H4 (cell line): ENCODE measurements around the gene ZSWIM6. TPM values are rescaled to one million over a fixed set of nuclear protein-coding genes. Genes with fewer than 3 reads are reported as not detected.
"Not testable (repeated sequence)": the region's sequence is repeated elsewhere in the genome, so short reads cannot be mapped to it uniquely, and the experiment has no call there.

Experiments used
- DNase-seq: peaks from one replicate; pipeline ENCODE4 v3.0.0-alpha.2; 2015; ENCODE audit warnings: low spot score
- total RNA-seq: library from RNA; depleted of rRNA; stranded (reverse); fragments of >200 nt; shearing (Covaris generic); gene quantifications from 2 replicates; pipeline ENCODE4 v1.2.3, GENCODE V29; 2014

The ZSWIM6 gene
- total RNA-seq, 1 experiment from 2014 or later: 7.0 TPM

DNA sequence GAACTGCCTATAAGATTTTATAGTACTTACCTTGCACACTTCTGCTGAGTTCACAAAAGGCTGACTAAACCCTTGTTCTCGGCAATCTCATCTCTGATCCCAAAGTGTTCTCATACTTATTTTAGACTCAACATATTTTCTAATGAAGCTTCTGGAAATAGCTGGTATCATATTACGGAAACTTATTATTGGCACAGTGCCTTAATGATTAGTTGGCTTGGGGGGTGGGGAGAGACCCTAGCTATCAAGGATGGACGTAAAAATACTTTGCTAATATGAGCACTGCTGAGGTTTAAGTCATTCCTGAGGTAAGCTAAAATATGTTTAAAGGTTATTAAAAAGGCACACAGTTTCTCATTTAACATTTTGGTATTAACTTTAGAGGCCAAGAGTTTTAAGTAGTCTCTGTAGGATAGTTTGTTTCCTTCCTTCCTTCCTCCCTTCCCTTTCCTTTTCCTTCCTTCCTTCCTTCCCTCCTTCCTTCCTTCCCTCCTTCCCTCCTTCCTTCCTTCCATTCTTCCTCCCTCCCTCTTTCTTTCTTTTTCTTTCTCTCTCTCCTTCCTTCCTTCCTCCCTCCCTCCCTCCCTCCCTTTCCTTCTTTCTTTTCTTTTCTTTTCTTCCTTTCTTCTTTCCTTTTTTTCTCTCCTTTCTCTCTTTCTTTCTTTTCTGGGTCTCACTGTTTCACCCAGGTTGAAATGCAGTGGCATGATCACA is 31.5 kb downstream of the ZSWIM6 start:
- no peak for DNase-seq

DNA sequence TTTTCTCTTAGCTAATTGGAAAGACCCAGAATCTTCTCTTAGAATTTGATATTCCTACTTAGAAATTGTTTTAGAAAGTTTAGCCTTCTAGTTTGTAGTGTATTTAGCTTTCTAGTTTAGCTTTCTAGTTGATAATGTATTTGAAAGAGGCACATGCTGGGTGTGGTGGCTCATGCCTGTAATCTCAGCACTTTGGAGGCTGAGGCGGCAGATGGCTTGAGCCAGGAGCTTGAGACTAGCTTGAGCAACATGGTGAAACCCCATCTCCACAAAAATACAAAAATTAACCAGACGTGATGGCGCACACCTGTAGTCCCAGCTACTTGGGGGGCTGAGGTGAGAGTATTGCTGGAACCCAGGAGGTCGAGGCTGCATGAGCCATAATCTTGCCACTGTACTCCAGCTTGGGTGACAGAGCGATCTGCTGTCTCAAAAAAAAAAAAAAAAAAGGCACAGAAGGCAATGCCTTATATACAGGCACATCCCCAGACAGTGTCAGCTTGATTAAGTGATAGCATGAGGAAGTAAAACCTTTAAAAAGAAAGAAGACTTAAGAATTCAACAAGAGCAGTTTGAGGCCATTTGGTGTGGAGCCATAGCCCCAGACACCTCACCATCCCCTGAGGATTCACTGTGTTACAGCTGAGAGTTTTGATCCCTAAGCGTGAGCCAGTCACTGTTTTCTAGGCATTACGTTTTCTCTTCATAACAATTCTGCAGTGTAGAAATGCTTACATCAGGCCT is 34.6 kb downstream of the ZSWIM6 start:
- no peak for DNase-seq

DNA sequence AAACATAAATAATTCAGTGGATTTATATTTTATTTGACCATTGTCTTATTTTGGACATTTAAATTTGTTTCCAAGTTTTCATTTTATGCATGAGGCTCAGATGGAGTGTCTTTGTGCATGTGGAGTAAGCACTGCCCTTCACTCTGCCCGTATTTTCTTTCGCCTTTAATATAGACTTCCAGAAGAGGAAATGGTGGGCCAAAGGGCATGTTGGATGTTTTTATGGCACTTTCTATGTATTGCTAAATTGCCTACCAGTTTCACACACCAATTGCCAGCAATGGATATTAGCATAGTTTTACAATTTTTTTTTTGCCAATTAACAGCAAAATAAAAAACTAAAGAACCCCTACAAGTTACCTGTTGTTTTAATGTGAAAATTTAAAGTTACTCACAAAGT is 38.4 kb downstream of the ZSWIM6 start:
- no peak for DNase-seq

DNA sequence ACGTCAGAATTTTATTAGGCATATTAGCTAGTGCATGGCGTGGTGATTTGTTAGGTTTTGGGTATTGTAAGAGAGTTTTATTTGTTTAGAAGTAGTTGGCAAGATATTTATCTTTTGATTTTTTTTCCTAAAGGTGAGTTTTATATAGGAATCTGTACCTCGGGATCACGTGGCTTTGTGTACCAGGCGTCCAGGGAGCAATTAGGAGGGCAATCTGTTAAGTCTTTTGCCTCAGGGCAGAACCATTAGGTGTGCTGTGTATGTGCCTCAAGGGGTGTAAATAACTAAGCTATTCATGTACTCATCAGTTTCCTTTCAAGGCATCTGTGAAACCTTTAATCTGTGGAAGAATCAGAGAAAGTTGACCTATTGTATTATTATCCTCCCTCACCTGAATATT is 39.4 kb downstream of the ZSWIM6 start:
- no peak for DNase-seq

DNA sequence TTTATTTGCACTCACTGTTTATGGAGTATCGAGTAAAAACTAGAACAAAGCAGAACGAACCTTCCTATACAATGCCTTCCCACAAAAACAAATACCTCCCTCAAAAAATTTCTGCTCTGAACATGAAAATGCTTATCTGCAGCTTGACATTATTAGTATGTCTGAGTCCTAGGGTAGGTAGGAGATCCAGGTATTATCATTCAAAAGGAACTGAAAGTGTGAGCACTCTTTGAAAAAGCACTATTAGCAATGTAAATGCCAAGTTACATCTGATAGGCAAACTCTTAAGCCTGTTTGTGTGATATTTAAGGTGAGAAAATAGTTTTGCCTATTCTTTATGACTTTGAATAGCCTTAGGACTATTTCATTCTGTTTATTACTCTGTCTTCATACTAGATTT is 47.6 kb downstream of the ZSWIM6 start:
- DNase-seq: no peak

DNA sequence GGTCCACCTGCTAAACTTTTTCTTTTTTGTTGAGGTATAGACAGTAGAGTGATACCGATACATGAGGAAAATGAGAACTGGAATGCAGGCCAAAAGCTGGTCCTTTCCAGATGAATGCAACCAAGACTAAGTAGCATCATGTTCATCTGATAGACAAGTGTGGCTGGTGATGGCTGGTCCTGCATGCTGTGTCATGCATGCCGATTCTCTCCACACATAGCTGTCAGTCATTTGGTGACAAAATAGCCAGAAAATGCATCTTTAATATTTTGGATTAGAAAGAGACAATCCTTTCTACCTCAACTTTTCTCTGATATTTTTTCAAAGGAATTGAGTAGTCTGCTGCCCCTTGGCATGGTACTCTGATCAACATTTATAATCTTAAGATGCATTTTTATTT is 49.9 kb downstream of the ZSWIM6 start:
- no peak for DNase-seq

DNA sequence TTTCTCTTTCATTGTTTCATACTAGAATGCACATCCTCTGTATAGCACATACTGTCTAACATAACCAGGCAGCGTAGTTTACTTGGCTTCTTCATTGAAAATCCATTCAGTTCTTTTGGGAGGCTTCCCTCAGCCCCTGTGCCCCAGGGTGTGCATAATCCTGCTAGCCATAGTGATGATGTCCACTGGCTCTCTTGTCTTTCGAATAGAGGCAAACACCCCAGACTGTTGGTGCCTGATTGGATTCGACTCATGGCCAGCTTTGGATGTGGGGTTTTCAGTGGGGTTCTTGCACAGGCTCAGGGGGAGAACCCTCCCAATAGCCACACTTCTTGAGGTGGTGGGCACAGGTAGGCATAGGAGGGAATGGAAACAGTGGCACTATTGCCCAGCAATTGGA is 53.6 kb downstream of the ZSWIM6 start:
- DNase-seq: no peak

DNA sequence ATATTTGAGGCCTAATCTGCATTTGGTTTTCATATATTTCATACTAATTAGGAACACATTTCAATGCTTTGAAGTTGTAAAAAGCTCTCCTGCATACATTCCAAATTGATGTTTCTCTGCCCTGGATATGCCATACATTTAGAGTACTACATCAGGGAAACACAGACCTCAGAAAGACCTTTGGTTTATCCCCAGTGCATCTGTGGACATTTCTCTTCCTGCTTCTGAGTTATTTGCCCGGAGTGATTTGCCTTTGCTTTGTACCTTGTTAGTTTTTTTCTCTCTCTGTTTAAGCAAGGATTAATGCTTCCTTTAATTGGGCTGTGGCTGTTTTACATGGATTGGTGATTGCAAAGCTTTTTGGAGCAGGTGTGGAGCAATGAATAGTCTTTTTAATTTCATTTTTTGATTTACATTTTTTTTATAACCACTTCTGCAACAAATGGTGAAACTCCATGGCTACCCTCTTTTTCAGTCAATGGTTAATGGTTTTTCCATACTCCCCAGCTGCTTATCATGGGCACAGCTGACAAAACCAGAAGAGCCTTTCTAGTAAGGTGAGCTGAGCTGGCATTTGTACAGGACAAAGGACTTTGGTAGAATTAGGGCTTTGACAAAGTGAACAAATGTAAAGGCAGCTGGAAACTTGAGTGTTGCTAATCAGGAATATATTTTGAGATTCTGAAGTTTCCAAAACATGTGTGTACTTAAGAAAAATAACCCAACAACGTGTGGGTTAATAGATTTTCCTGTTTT is 54.2 kb downstream of the ZSWIM6 start:
- no peak for DNase-seq

DNA sequence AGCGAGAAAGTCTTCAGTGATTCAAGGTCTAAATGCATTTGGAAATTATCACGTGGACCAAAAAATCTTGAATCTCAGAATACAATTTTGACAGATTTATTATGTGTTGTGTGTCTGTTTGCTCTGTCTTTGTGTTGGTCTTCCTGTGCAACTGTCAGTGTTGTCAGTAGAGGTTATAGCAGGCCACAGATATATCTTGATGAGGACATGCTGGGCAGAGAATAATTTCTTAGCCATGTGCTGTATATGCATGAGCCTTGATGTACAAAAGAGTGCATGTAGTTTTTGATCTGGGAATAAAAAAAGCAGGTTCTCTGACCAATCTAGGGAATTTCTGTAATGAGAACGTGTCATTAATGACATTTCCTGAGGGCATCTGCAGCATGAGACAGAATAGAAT is 57.6 kb downstream of the ZSWIM6 start:
- no peak for DNase-seq

DNA sequence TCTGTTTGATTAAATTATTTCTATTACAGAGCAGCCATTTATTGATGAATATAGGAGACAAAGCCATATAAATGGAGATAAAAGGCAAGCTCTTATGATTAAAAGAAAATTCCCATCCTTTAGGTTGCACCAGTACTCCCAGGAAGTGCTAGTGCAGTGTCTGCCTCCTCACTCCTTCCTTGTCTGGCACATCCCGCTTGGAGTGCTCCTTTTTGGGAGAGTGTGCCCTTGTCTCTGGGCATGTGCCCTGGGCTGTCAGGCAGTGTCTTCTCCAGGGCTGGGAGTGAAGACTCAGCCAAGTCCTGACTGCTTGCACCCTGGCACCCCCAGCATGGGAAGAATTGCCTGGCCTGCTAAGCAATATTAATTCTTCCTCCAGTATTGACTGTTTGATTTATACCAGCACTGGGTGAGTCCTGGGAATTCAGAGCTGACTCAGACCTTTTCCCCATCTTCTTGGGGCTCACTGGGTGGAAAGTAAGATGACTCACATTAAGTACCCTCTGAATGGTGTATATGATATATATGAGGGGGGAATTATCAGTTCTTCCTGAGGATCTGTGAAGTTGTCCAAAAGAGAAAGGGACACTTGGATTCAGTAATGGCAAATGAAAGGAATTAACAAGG is 62.1 kb downstream of the ZSWIM6 start:
- DNase-seq: no peak

DNA sequence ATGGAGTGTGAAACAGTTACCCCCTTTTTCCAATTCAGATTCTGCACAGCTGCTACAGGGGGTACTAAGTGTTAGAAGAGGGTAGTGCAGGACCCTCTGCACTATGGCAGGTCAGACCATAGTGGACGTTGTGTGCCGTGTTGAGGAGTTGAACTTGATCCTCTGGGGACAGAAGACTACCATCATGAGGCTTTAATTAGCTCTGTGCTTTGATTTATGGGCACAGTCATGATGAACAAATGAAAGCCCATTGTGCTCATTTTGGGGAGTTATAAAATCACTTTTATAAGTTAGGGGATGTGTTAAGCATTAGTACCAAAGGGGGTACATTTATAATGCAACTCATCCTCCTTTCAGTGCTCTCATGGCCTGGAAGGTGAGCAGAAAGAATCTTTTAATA is 62.7 kb downstream of the ZSWIM6 start:
- DNase-seq: no peak

DNA sequence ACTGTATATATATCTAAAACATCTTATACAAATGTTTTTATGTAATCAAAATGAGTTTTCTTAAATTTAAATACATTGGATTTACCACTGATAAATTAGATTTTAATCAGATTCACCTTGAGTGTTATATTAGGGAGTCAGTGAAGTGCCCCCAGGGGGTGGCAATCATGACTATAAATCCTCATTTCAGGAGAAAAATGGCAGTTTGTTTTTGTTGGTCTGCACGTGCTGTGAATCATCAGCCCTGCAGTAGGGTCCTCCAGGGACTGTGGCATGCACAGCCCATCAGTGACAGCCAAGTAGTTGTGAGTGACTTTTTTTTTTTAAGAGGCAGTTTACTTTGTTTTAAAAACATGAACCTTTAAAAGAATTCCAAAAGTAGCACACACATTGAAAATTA is 65.2 kb downstream of the ZSWIM6 start:
- no peak for DNase-seq

DNA sequence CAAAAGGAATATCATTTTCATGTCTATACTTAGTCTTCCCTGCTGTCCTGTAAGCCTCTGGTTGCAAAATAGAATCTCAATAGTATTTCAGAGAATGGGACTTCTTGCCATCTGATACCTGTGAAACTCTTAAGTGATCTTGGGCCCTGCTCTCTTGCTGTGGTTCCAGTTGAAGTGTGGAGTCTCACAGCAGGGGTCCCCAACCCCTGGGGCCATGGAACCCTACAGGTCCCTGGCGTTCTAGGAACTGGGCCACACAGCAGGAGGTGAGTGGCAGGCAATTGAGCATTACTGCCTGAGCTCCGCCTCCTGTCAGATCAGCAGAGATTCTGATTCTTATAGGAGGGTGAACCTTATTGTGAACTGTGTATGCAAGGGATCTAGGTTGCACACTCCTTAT is 65.9 kb downstream of the ZSWIM6 start:
- no peak for DNase-seq

DNA sequence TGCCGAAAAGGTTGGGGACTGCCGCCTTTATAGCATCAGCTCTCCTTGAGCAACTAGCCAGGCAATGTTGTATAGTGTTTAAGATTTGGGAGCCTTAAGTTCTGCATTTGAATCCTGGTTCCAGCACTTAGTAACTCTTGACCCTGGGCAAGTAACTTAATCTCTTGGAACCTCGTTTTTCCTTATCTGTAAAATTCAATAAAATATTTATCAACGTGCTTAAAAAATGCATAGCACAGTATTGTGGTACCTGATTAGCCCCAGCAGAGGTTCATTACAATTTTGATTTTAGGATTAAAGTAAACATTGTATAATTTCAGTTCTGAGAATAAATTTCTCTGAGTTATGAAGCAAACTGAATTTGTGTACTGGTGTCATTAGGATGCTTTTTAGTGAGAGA is 66.4 kb downstream of the ZSWIM6 start:
- DNase-seq: no peak

DNA sequence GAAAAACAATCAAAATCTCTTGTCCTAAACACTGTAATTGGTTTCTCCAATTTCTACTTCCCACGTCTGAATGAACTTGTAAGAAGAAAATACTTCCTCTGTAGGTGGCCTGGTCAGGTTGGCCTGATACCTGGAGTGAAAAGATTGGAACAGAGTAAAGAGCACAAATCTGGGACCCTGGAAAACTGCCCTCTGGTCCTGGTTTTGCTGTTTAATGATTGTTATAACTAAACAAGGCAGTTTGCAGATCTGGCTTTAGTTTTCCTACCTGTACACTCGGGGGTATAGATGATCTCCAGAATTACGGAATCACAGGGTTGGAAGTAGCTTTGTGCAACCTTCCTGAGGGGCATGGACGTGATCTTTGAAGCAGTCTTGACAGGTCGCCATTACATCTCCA is 67.6 kb downstream of the ZSWIM6 start:
- no peak for DNase-seq

DNA sequence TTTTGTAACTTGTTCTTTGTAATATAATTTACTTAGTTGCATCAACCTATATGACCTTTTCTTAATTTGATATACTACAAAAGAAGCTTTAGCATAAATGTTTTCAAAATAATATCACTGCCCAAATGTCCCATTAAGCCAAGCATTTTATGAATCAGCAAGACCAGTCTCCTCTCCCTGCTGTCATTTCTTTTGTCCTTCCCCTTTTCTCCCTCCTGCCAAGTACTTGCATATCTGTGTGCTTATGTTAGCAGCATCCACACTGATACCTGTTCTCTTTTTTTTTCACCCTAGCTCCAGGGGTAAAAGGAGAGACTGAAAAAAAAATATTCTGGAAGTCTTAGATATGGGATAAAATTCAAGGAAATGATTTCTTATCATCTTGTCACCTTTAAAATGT is 69.7 kb downstream of the ZSWIM6 start:
- peak; percentile 26 for DNase-seq

DNA sequence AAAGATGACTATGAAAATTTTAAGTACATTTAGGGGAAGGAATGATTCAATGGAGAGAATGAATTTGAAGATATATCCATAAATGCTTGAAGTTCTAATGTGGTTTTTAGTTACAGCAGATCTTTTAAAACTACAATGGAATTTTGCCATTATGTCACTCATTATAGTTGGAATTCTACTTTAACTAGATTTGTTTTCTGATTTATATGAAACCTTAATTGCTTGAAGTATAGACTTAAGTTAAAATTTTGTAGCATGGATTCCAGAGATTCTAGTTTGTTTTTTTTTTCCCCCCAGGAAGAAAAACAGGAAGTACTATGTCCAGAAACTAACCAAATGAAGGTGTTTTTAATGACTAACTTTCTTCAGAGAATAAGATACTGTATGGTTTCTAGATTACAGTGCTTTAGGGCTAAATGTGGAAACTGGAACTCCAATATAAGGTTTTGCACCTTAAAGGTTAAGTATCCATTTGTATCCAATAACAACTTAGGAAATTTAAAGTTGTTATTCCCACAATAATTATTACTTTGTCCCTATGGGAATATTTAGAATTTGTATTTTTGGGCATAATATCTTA is 70.3 kb downstream of the ZSWIM6 start:
- DNase-seq: no peak

DNA sequence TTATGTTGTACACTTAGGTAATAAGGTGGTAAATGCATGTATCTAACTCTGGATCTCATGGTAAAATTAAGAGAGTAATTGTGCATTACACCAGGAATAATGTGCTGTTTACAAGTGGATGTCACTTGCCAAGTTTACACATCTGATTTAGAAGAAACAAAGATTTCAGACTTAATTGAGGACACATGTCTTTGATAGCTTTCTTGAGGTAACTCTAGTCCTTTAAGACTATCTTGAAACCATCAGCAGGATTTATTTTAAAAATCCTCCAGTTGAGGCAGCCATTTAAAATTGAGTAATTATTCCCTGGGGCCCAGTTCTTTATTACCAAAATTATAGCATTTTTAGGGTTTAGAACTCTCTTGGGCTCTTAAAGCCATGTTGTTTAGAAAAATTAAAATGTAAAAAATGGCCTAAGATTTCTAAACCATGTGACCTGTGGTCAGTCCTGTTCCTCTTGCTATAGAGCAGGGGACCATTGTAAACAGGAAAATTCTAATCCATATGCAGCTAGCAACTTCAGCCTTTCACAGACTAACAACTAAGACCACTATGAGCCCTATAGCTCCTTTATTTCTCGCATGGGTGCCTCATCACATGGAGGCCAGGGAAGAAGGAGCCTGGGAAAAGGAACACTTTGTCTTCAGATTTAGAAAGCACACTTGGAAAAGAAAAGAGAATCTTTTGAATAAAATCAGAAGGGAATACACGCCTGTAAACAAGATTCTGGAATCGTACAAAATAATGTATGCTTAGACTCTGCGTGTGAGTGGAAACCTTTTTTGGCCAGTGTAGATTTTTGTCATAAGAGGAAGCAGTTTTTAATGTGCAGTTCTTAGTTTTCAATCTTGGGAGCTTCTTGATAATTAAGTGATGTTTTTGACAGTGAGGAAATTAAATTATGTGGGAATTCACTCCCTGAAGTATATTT is 71.2 kb downstream of the ZSWIM6 start:
- DNase-seq: peak; percentile 17

DNA sequence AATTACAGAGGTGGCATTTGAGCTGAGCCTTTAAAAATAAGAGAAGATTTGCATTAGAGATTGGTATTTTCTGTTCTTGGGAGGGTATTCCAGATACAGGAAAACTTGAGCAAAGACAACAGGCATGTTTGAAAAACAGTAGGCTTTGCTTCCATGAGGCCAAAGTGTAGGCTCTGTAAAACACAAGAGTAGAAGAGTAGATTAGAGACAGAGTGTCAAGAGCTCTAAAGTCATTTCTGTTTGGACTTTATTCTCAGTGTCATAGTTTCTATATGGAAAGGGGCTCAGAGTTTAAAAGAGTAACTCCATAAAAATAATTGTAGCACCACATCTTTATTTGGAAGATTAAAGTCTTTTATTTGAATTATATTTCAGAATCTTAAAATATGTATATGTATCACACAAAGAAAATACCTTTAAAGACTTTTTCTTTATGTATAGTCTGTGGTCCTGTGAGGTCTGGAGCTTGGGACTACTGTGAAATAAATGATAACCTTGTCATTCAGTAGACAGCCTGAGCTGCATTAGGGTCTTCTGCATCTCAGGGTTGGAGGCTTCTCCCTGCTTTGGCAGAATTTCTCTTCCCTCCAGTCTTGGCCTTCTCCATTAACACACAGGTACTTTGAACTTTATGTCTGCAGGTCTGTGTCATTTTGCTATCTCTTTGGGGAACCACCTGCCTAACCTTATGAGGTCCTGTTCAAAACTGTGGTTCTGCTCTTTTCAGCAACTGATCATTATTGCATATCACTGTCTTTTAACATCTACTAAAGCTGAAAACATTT is 73.6 kb downstream of the ZSWIM6 start:
- no peak for DNase-seq

DNA sequence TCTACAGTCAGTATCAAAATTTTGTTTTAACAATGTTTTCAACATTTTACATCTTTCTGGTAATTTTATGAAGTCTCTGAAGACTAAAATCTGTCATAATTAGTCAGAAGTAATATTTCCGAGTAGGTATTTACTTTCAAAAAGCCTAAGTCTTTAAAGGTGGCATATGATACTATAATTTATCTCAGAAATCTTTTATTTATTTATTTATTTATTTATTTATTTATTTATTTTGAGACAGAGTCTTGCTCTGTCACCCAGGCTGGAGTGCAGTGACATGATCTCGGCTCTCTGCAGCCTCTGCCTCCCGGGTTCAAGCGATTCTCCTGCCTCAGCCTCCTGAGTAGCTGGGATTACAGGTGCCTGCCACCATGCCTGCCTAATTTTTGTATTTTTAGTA is 74.4 kb downstream of the ZSWIM6 start:
- DNase-seq: not testable (repeated sequence)
